Epithelial cell of proximal tubule (primary cell): ENCODE results near the gene EFNA4. TPM values are rescaled to one million over a fixed set of nuclear protein-coding genes. Genes with fewer than 3 reads are reported as not detected.

ENCODE experiments used
- DNase-seq: peaks from one replicate; pipeline ENCODE4 v3.0.0-alpha.2; 2011; ENCODE audit warnings: low read depth
- H3K4me3 ChIP-seq: 2 replicates; pipeline ENCODE4 v1.5.1; 2011; ENCODE audit warnings: low read depth, mild to moderate bottlenecking, low read length
- CTCF ChIP-seq: conservative IDR thresholded peaks from 2 replicates; pipeline ENCODE4 v1.5.1; 2012; ENCODE audit warnings: low read depth, mild to moderate bottlenecking, low read length
- total RNA-seq: library from RNA; depleted of rRNA; stranded (reverse); fragments of >200 nt; gene quantifications from 2 replicates; pipeline ENCODE4 v1.2.3, GENCODE V29; 2015

Gene EFNA4
- total RNA-seq, 1 donor from 2014 or later, result 10.8 TPM

GRCh38 chr1:155034318-155035208 is 29.0 kb upstream of the EFNA4 start:
- DNase-seq, result no peak
- TF ChIP-seq CTCF, result no peak
- no peak overlapping the region for H3K4me3 ChIP-seq

GRCh38 chr1:155035936-155036335 is 27.6 kb upstream of the EFNA4 start:
- TF ChIP-seq CTCF, result no peak
- no peak for DNase-seq
- H3K4me3 ChIP-seq, result no peak overlapping the region

- no peak for TF ChIP-seq CTCF
- H3K4me3 ChIP-seq, result no peak overlapping the region
- no peak for DNase-seq
Observed at GRCh38 chr1:155037043-155037442, 26.5 kb upstream of the EFNA4 start.

- no peak for DNase-seq
- TF ChIP-seq CTCF, result no peak
- H3K4me3 ChIP-seq, result no peak overlapping the region
Observed at GRCh38 chr1:155037851-155038441, 25.6 kb upstream of the EFNA4 start.

- H3K4me3 ChIP-seq, result no peak overlapping the region
- TF ChIP-seq CTCF, result no peak
- DNase-seq, result no peak
Observed at GRCh38 chr1:155038602-155039307, 24.8 kb upstream of the EFNA4 start.

GRCh38 chr1:155039308-155039669 is 24.3 kb upstream of the EFNA4 start:
- no peak for DNase-seq
- H3K4me3 ChIP-seq, result no peak overlapping the region
- no peak for TF ChIP-seq CTCF
